Measurements from ENCODE around the gene KXD1. TPM values are rescaled to one million over a fixed set of nuclear protein-coding genes. Genes with fewer than 3 reads are reported as not detected.

The KXD1 gene
- total RNA-seq, 4 donors from 2014 or later, result 72.4 to 107 (median 89.4) TPM

GRCh38 chr19:18526316-18526715 is 31.4 kb upstream of the KXD1 start:
- WGBS, result 89% methylated on average over 9 of the region's 9 CpGs
- no peaks in the 10 kb centered on the region for H3K27me3 ChIP-seq
- DNase-seq (ENCODE audit: low spot score in 2 of 2), result no peak
- H3K36me3 ChIP-seq, result peaks cover 4% of the 10 kb centered on the region
- H3K4me1 ChIP-seq, result peaks cover 3% of the 10 kb centered on the region
- H3K27ac ChIP-seq, result no peak overlapping the region
- no peaks in the 10 kb centered on the region for H3K9me3 ChIP-seq
- H3K4me3 ChIP-seq, result no peak overlapping the region
- no peak for TF ChIP-seq POLR2AphosphoS5 (IDR thresholded peaks at IDR 0.05)
- TF ChIP-seq POLR2A (IDR thresholded peaks at IDR 0.05), result no peak
- TF ChIP-seq CTCF (IDR thresholded peaks at IDR 0.05), result no peak
- TF ChIP-seq EP300 (IDR thresholded peaks at IDR 0.05), result no peak

- no peak overlapping the region for H3K4me3 ChIP-seq
- H3K9me3 ChIP-seq, result no peaks in the 10 kb centered on the region
- peaks cover 27% of the 10 kb centered on the region for H3K36me3 ChIP-seq
- H3K27me3 ChIP-seq, result no peaks in the 10 kb centered on the region
- H3K27ac ChIP-seq, result no peak overlapping the region
- no peak for DNase-seq (ENCODE audit: low spot score in 2 of 2)
- WGBS, result 87% methylated on average over 3 of the region's 7 CpGs
- TF ChIP-seq POLR2AphosphoS5 (IDR thresholded peaks at IDR 0.05), result no peak
- no peak for TF ChIP-seq POLR2A (IDR thresholded peaks at IDR 0.05)
- TF ChIP-seq EP300 (IDR thresholded peaks at IDR 0.05), result no peak
- TF ChIP-seq CTCF (IDR thresholded peaks at IDR 0.05), result no peak
- H3K4me1 ChIP-seq, result no peaks in the 10 kb centered on the region
Observed at GRCh38 chr19:18529782-18530181, 27.9 kb upstream of the KXD1 start.

GRCh38 chr19:18531485-18531884 is 26.2 kb upstream of the KXD1 start:
- DNase-seq (ENCODE audit: low spot score in 2 of 2), result no peak
- Histone ChIP-seq H3K27ac (no peak overlapping the region), H3K36me3 (peaks cover 42% of the 10 kb centered on the region), H3K27me3 (no peaks in the 10 kb centered on the region), H3K9me3 (no peaks in the 10 kb centered on the region), H3K4me1 (no peaks in the 10 kb centered on the region), H3K4me3 (no peak overlapping the region)
- no peak for TF ChIP-seq CTCF (IDR thresholded peaks at IDR 0.05)
- no peak for TF ChIP-seq POLR2AphosphoS5 (IDR thresholded peaks at IDR 0.05)
- no peak for TF ChIP-seq POLR2A (IDR thresholded peaks at IDR 0.05)
- TF ChIP-seq EP300 (IDR thresholded peaks at IDR 0.05), result no peak
- 92% methylated on average over 9 of the region's 9 CpGs for WGBS

GRCh38 chr19:18532168-18532890 is 25.3 kb upstream of the KXD1 start:
- Histone ChIP-seq H3K36me3 (peaks cover 49% of the 10 kb centered on the region), H3K4me3 (no peak overlapping the region)
- 87% methylated on average over 15 of the region's 22 CpGs for WGBS

More at GRCh38 chr19:18532168-18532890, 25.3 kb upstream of the KXD1 start:
- Histone ChIP-seq H3K27me3 (no peaks in the 10 kb centered on the region), H3K9me3 (no peaks in the 10 kb centered on the region), H3K4me1 (no peaks in the 10 kb centered on the region), H3K27ac (no peak overlapping the region)
- no peak for DNase-seq (ENCODE audit: low spot score in 2 of 2)
- TF ChIP-seq POLR2A (IDR thresholded peaks at IDR 0.05), result no peak
- no peak for TF ChIP-seq POLR2AphosphoS5 (IDR thresholded peaks at IDR 0.05)
- no peak for TF ChIP-seq EP300 (IDR thresholded peaks at IDR 0.05)
- TF ChIP-seq CTCF (IDR thresholded peaks at IDR 0.05), result no peak
